ENCODE data around the gene CTAGE6. TPM values are rescaled to one million over a fixed set of nuclear protein-coding genes. Genes with fewer than 3 reads are reported as not detected.
"Not testable (repeated sequence)": the region's sequence is repeated elsewhere in the genome, so short reads cannot be mapped to it uniquely, and the experiment has no call there.

CTAGE6 gene, protein sequence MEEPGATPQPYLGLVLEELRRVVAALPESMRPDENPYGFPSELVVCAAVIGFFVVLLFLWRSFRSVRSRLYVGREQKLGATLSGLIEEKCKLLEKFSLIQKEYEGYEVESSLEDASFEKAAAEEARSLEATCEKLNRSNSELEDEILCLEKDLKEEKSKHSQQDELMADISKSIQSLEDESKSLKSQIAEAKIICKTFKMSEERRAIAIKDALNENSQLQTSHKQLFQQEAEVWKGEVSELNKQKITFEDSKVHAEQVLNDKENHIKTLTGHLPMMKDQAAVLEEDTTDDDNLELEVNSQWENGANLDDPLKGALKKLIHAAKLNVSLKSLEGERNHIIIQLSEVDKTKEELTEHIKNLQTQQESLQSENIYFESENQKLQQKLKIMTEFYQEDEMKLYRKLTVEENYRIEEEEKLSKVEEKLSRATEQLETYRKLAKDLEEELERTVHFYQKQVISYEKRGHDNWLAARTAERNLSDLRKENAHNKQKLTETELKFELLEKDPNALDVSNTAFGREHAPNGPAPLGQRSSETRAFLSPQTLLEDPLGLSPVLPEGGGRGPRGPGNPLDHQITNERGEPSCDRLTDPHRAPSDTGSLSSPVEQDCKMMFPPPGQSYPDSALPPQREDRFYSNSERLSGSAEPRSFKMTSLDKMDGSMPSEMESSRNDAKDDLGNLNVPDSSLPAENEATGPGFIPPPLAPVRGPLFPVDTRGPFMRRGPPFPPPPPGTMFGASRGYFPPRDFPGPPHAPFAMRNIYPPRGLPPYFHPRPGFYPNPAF
- not detected for total RNA-seq
- long read RNA-seq = 0 reads

DNA sequence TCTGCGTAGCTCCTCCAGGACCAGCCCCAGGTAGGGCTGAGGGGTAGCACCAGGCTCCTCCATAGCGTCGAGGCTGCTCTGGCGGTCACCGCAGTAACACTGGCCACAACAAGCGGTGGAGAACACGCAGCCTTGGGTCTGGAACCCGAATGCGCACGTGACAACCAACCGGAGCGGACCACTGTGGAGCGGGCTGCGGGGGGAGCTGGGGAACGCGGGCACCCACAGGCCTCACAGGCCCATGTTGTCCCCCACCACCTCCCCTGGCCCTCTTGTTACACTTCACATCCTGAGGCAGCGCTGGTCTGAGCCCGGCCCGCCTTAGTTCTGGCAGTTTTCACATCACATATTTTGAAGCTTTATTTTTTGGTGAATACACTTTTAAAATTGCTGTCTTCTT lies at the start of gene CTAGE6:
Gene CTAGE6 (minus strand): TSS at position 101 of the 400 bp plus-strand sequence. CDS start 38 bp downstream, at position 63.
- H3K27ac ChIP-seq (replicated peaks); H3K4me1 ChIP-seq; H3K36me3 ChIP-seq; H3K9me3 ChIP-seq (replicated peaks); DNase-seq; intact Hi-C loops (cut with micrococcal nuclease); H3K4me3 ChIP-seq; H3K27me3 ChIP-seq (ENCODE audit: low read depth): not testable (repeated sequence)

DNA sequence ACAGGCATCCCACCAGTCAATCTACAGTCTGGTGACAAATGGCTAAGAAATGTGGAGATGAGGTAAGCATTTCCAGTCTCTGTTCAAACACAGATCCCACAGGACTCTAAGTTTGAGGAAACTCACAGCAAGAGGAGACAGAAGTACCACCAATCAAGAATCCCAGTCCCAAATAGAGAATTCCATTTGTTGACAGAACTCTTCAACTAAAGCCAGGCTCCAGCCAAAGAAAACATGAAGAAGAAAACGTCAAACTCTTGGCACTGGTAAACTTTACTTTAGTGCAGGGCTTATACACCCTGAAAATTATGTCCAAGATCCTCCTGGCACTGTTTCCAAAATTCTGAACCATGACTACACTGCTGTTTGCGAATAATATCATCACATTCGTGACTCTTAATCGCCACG lies 49.2 kb upstream of the CTAGE6 start:
- DNase-seq; H3K4me1 ChIP-seq; H3K36me3 ChIP-seq; intact Hi-C loops (cut with micrococcal nuclease); H3K27me3 ChIP-seq (ENCODE audit: low read depth); H3K4me3 ChIP-seq; H3K9me3 ChIP-seq (replicated peaks); H3K27ac ChIP-seq (replicated peaks): not testable (repeated sequence)

DNA sequence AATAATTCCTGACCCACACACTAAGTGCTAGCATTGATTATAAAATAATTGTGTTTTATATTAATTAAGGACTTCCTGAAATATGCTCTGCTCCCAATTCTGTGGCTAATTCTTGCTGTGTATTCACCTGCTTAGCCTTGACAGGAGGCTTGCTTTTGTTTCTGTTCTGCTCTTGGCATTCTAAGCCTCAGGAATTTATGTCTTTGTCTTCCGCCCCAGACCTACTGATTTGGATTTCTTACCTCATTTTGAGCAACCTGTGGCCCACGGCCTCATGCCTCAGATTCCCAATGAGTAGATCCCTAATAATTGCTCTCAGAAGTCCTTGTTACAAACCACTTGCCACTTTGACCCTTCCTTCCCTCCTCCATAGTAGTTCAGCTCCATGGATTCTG lies 40.4 kb upstream of the CTAGE6 start:
- not testable (repeated sequence) for H3K36me3 ChIP-seq; H3K9me3 ChIP-seq (replicated peaks)

DNA sequence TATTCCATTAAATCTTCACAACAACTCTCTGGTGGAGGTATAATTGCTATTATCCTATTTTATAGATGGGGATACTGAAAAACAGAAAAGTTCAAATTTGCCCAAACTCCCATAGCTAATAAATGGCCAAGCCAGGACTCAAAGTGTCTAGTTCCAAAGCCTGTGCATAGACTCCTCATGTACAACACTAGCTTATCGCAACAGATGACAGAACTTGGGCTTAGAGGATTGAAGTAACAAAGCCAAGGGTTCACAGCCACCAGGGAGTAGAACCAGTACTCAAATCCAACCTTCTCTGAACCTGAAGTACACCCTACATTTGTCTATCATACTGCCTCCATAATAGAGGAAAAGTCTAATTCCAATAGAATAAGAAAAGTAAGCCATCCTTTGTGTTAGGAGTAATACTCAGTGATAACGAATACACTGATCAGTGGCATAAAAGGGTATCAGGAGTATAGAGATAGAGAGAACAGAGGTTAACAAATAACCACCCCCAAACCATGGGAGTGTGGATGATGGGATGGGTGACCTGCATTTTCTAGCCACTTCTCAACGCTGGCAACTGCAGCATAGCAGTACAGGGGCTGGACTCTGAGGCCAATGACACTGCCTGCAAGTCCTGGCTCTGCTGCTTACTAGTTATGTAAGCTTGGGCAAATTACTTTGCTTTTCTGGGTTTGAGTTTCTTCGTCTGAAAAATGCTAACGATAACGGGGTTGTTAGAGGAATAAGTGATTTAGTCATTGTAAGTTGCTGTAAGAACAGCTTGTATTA lies 39.8 kb upstream of the CTAGE6 start:
- intact Hi-C loops (cut with micrococcal nuclease); H3K4me1 ChIP-seq; H3K27me3 ChIP-seq (ENCODE audit: low read depth); H3K9me3 ChIP-seq (replicated peaks); H3K27ac ChIP-seq (replicated peaks); H3K36me3 ChIP-seq; H3K4me3 ChIP-seq: not testable (repeated sequence)
- DNase-seq = peak; percentile 29

More for the DNA sequence above, 40.4 kb upstream of the CTAGE6 start:
- H3K27me3 ChIP-seq (ENCODE audit: low read depth); H3K27ac ChIP-seq (replicated peaks); H3K4me1 ChIP-seq; intact Hi-C loops (cut with micrococcal nuclease); DNase-seq; H3K4me3 ChIP-seq: not testable (repeated sequence)

DNA sequence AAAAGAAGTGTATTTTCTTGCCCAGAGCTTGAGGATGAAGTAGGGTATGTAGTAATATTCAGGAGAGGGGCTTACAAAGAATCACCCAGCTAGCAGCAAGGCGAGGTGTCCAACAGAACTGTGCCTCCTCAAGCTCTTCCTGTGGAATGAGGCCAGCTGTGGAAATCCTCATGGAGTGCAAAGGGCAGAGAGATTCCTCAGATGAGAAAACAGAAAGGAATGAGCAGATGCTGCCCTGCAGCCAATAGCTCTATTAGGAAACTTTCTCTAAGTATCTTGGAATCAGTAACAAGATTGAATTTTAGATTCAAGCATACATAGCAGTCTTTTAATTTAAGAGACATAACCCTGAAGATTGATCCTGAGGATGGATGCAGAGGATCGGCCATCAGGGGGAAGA lies 38.2 kb upstream of the CTAGE6 start:
- H3K4me3 ChIP-seq; H3K9me3 ChIP-seq (replicated peaks); H3K27me3 ChIP-seq (ENCODE audit: low read depth); H3K36me3 ChIP-seq; DNase-seq; H3K4me1 ChIP-seq; intact Hi-C loops (cut with micrococcal nuclease); H3K27ac ChIP-seq (replicated peaks): not testable (repeated sequence)

DNA sequence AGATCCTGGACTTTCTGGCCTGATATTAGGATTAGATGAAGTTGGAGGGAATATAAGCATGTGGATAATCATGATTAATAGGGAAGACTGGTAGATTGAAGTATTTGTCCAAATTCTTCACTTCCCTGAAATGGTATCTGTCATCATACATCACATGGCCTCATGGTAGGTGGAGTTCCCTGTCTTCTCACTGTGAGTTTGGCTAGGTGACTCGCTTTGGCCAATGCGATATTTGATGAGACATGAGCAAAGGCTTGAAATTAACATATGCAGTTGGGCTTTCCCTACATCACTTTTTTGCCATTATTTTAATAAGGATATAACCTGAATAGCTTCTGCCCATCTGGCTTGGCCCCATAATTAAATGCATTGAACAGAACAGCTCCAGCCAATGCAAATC lies 35.1 kb upstream of the CTAGE6 start:
- H3K9me3 ChIP-seq (replicated peaks); H3K27me3 ChIP-seq (ENCODE audit: low read depth); intact Hi-C loops (cut with micrococcal nuclease); H3K4me1 ChIP-seq; DNase-seq; H3K27ac ChIP-seq (replicated peaks); H3K4me3 ChIP-seq; H3K36me3 ChIP-seq: not testable (repeated sequence)

DNA sequence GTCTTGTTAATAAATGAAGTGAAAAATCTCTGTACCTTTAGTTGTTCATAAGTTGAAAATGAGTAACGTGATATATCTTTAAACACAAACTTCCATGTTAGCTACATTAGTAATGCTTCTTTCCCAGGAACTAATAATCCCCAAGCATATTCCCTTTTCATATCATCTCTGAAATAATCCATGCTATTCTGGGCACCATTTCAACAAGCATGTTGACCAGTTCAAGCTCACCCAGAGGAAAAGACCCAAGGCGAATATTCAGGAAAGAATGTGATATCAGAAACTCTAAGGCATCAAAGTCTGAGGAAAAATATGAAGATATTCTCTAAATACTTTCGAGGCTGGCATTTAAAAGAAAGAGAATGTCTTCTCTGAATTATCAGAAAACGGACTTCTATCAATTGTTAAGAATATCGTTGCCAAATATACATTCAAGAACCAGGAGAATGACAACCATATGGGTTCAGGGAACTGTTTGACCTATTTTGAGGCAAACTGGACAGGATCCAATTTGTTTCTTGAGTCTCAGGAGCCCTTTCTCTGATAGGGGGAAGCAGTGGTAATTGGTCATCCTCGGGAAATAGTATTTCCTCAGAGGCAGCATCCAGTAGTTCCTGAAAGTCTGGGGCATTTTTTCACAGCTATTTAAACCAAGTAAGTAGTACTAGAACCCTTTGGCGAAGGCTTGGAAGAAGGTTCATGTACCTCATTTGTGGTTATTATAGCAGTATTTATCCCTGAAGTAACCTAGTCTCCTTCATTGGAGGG lies 28.1 kb upstream of the CTAGE6 start:
- H3K36me3 ChIP-seq; DNase-seq; H3K4me1 ChIP-seq; H3K4me3 ChIP-seq; H3K9me3 ChIP-seq (replicated peaks); intact Hi-C loops (cut with micrococcal nuclease); H3K27me3 ChIP-seq (ENCODE audit: low read depth); H3K27ac ChIP-seq (replicated peaks): not testable (repeated sequence)

DNA sequence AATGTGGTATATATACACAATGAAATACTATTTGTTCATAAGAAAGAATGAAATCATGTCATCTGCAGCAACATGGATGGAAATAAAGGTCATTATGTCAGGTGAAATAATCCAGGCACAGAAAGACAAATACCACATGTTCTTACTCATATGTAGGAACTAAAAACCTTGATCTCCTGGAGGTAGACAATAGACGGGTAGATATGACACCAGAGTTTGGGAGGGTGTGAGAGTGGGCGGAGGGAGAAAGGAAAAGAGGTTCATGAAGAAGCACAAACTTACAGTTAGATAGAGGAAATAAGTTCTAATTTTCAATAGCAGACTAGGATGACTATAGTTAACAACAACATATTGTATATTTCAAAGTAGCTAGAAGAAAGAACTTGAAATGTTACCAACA lies 22.1 kb upstream of the CTAGE6 start:
- H3K4me1 ChIP-seq; H3K36me3 ChIP-seq; H3K9me3 ChIP-seq (replicated peaks); intact Hi-C loops (cut with micrococcal nuclease); DNase-seq; H3K27me3 ChIP-seq (ENCODE audit: low read depth); H3K27ac ChIP-seq (replicated peaks); H3K4me3 ChIP-seq: not testable (repeated sequence)

DNA sequence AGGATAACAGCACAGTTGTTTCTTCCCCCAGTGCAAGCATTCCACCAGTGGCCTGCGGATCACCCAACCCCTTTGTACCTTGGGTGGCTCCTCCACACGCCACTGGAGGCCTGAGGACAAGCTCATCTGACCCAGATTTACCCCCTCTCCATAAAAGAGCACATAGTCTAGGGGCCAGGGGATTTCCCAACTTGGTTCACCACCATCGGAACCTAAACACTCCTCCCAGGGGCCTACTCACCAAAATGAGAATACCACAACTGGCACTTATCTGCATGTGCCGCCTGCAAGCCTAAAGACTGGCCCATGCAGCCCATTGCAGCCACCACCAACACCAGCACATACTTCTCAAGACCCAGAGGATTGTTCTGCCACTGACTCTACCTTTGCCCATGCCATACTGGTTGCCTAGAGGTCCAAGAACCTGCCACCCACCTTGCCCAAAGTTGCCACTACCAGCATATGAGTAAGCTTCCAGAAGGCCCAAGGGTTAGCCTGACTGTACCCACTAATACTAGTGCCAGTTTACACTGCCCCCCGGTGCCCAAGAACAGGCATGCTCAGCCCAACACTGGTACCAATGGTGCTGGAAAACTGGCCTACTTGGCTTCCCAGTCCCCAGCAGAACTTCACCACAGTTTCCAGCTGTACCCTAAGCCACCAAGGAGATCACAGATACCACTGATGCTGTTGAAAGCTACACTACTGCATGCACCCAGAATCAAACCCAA lies 15.4 kb upstream of the CTAGE6 start:
- DNase-seq; H3K9me3 ChIP-seq (replicated peaks); H3K4me3 ChIP-seq; intact Hi-C loops (cut with micrococcal nuclease); H3K27me3 ChIP-seq (ENCODE audit: low read depth); H3K4me1 ChIP-seq; H3K36me3 ChIP-seq; H3K27ac ChIP-seq (replicated peaks): not testable (repeated sequence)

DNA sequence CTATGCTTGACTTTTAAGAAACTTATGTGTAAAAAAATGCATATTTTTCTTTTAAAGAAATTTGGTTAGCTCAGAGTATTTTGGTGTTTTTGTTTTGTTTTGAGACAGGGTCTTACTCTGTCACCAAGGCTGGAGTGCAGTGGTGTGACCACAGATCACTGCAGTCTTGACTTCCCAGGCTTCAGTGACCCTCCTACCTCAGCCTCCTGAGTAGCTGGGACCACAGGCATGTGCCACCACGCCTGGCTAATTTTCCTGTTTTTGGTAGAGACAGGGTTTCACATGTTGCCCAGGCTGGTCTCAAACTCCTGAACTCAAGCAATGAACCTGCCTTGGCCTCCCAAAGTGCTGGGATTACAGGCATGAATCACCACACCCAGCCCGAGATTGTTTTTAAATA lies 10.0 kb upstream of the CTAGE6 start:
- H3K36me3 ChIP-seq; H3K27me3 ChIP-seq (ENCODE audit: low read depth); H3K4me3 ChIP-seq; H3K27ac ChIP-seq (replicated peaks); DNase-seq; H3K4me1 ChIP-seq; H3K9me3 ChIP-seq (replicated peaks); intact Hi-C loops (cut with micrococcal nuclease): not testable (repeated sequence)

DNA sequence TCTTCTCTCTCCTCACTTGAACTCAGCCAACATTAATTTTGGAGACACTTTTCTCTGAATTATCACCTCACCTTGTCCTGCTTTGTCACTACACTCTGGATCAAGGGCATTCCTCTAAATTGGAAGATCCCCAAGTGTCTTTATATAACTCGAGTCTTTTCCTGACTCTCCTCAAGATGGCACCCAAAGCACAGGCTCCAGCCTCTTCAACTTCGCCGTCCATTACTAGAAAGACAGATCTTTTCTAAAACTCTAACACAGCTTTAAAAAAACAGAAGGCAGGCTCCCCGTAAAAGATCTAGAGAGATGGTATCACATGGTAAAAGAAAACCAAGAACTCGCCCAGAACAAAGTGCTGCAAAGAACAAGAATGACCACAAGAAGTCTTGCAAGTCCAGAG lies 8.2 kb upstream of the CTAGE6 start:
- DNase-seq; H3K4me1 ChIP-seq; H3K9me3 ChIP-seq (replicated peaks); H3K36me3 ChIP-seq; H3K27ac ChIP-seq (replicated peaks); intact Hi-C loops (cut with micrococcal nuclease); H3K4me3 ChIP-seq; H3K27me3 ChIP-seq (ENCODE audit: low read depth): not testable (repeated sequence)

DNA sequence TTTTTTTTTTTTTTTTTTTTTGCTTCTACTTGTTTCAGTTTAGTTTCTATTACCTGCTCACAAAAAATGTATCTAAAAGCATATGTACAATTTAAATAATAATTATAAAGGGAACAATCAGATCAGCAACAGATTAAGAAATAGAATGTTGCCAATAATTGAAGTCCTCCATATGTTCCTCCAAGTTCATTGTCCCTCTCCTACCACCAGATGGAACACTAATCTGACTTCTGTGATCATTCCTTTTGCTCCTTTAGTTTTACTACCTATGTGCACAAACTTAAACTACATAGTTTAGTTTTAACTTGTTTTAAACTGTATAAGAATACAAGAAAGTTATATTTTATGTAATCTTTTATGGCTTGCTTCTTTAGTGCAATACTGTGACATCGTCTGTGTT lies 5.6 kb upstream of the CTAGE6 start:
- H3K9me3 ChIP-seq (replicated peaks); H3K4me1 ChIP-seq; H3K27me3 ChIP-seq (ENCODE audit: low read depth); intact Hi-C loops (cut with micrococcal nuclease); H3K36me3 ChIP-seq; H3K27ac ChIP-seq (replicated peaks); DNase-seq; H3K4me3 ChIP-seq: not testable (repeated sequence)

Measured in left ventricle myocardium inferior (tissue), 1 donor.